ENCODE results near the gene ALK.

ALK gene

DNA sequence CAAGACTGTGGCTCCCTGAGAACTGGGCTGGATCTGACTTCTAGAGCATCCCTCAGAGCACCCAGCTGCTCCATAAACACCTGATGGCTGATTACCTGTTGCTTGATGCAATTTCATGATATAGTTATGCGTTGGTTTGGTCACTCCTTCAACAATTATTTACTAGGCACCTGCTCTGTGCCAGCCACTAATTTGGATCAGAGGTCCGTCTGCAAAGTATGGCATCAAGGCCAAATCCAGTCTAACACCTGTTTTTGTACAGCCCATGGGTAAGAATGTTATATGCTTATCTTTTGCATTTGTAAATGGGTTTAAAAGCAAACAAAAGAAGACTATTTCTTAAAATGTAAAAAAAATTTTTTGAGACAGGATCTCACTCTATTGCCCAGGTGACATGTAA, 348.2 kb downstream of the ALK start:
- DNase-seq = no peak

- no peak for DNase-seq
These were observed 350.8 kb downstream of the ALK start for GRCh38 chr2:29570539-29570938.

- no peak for DNase-seq
These were observed 353.4 kb downstream of the ALK start for GRCh38 chr2:29567906-29568520.

DNA sequence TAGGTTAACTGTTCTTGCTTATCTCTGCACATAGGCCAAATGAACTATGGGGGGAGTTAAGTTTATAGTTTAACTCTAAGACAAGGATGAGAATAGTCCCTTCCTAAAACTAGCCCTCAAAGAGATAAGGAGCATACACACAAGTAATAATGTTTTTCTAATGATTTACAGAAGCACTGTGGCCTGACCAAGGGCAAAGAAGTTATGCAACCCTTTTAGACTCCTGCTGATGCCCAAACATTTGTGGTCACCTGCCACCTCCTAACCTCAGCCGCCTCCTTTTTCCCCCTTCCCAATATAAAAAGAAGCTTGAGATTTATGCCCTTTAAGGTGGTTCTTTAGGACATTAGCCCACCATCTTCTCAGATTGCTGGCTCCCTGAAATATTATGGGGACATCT, 357.7 kb downstream of the ALK start:
- no peak for DNase-seq

DNA sequence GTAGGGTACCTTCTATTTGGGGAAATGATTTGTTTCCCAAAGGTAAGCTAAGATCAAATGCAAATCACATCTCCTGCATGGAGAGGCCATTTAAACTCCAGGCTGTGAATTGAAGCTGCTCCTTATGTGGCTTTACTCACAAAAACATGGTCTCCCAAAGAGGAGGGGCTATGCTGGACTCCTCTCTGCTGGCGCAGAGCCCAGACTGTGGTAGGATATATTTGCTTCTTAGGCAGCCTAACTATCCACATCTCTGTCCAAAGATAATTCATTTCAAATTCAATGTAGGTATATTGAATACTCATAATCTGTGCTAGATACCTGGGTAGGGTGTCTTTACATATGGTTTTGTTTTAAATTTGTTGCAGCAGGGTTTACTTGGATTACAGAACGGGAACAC, 358.5 kb downstream of the ALK start:
- no peak for DNase-seq

- no peak for DNase-seq
These were observed 359.1 kb downstream of the ALK start for GRCh38 chr2:29562319-29562718.

DNA sequence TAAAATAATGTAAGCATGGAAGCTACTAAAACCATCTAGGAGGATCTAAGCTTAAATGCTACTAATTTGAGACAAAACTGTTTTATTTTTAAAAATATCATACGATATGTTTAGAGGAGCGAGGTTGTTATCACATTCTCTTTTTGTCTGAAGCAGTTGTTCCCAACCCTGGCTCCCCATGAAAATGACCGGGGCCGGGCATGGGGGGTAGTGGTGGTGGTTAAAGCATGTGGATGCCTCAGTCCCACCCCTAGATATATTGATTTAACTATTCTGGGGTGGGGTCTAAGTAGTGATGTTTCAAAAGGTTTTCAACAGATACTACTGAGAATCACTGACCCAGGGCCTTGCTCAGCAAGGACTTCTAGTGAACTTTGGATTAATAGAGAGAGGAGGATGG, 359.8 kb downstream of the ALK start:
- DNase-seq = no peak

DNA sequence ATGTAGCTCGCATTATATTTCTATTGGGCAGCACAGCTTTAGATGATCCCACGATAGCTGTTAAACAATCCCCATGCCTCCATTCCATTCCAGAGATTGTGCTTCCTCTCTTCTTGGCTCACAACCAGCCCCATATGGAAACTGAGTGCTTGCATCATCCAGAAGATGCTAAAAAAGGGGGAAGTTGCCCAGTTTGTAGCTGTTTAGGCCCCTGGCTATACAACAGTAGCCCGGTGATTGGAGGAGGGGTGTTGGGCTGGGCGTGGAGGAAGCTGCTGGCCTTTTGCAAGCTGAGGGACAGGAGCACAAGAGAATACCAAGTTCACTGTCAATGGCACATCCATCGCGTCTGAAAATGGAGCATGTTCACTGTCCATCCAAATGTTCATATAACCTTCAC, 360.2 kb downstream of the ALK start:
- no peak for DNase-seq

DNA sequence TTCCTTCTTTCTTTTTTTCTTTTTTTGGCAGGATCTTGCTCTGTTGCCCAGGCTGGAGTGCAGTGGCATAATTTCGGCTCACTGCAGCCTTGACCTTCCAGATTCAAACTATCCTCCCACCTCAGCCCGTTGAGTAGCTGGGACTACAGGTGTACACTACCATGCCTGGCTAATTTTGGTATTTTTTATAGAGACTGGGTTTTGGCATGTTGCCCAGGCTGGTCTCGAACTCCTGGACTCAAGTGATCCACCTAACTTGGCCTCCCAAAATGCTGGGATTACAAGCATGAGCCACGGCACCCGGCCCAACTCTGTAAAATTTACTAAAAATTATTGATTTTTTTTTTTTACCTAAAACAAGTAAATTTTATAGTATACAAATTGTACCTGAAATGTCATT, 360.8 kb downstream of the ALK start:
- no peak for DNase-seq

DNA sequence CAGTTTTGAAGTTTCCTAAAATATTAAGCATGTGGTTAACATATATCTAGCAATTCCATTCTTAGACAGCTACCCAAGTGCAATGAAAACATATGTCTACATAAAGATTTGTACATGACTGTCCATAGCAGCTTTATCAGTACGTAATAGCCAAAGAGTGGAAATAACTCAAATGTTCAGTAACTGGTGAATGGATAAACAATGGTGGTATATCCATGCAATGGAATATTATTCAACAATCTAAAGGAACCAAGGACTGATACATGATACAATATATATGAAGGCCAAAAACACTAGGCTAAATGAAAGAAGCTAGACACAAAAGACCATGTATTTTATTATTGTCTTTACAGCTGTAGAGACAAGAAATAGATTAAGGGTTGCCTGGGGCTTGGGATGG, 361.4 kb downstream of the ALK start:
- DNase-seq = no peak

DNA sequence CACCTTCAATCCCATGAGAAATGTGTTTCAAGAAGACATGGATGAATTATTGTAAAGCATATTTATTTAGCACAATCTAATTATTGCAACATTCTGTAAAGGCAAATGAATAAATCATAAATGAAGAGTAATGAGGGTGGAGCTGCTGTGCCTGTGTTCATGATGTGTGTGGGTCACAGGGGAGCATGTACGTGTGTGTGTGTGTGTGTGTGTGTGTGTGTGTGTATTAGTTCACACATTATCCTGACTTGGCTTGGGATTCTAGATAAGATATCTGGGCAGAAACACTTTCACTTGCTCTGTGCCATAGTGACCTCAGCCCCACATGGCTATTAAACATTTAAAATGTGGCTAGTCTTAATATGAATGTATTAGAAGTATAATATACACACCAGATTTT, 361.8 kb downstream of the ALK start:
- DNase-seq = no peak

- DNase-seq = no peak
These were observed 363.3 kb downstream of the ALK start for GRCh38 chr2:29558097-29558496.

GRCh38 chr2:29557268-29557667, 364.1 kb downstream of the ALK start:
- no peak for DNase-seq

- no peak for DNase-seq
These were observed 372.4 kb downstream of the ALK start for GRCh38 chr2:29549069-29549380.

GRCh38 chr2:29544917-29545316, 376.5 kb downstream of the ALK start:
- DNase-seq = no peak

DNA sequence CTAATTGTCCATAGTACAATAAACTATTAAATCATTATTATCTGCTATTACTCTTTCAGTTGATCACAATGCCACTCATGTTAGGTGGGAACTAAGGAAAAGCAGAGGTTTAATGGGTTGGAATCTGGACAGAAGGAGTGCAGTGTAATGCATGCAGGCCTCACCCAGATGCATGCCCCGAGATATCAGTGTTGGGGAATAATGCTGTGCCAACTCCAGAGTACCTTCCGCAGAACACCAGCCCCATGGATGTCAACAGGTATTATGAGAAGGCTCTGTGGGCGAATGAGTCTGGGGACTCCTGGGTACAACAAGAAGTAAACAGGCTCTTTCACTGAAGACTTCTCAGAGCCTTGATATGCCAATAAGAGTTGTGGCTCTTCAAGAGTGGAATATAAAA, 377.4 kb downstream of the ALK start:
- DNase-seq = no peak

GRCh38 chr2:29535188-29535587, 386.2 kb downstream of the ALK start:
- no peak for DNase-seq

DNA sequence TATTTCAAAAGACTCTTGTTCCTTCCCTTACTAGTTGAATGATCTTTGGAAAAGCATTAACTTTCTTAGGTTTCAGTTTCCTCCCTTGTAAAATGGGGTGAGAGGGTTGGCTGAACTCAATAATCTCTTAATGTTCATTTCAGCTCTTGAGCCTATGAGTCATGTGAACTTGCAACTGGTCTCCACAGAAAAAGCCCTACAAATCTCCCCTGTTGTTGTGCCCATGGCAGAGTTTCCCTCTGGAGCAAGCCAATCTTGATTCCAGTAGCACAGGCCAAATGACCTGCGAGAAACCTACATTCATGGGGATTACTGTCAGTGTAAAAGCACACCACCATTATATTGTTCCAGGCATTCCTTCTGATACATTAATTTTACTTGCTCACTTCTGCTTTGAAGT, 388.9 kb downstream of the ALK start:
- no peak for DNase-seq

DNA sequence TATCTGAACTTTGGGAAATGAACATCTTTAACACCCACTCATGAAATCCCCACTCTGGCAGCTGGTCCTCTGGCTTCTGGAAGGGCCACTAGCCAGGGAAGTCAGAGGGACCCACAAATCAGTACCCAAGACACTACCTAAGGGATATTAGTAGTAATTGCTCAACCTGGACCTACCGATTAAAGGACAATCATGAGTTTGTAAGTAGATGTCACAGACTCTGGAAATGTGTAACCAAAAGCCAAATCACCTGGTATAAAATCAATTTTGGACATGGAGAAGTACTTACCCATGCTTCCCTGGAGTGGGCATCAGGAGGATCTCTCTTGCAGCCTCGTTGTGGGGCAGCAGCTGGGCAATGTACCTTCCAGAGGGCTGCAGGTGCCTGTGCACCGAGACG, 389.8 kb downstream of the ALK start:
- DNase-seq = no peak

- DNase-seq = no peak
These were observed 391.1 kb downstream of the ALK start for GRCh38 chr2:29530281-29530680.

- no peak for DNase-seq
These were observed 392.4 kb downstream of the ALK start for GRCh38 chr2:29528891-29529520.

DNA sequence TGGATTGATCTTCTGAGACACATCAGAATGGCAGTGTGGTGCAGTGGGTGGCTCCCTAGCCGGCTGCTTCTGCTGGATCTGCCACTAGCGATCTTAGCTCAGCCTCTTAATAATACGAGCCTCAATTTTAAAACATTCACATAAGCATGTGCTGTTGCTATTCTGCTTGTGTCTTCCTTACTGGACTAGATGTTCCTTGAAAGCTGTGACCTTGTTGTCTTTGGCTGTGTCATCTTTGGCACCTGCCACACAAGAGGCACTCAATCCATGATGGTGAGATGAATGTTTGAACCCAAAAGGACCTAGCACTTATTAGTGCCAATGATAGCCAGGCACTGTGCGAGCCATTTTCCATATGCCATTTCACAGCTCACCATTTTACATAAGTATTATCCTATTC, 393.0 kb downstream of the ALK start:
- DNase-seq = no peak

GRCh38 chr2:29527947-29528346, 393.4 kb downstream of the ALK start:
- DNase-seq = no peak

DNA sequence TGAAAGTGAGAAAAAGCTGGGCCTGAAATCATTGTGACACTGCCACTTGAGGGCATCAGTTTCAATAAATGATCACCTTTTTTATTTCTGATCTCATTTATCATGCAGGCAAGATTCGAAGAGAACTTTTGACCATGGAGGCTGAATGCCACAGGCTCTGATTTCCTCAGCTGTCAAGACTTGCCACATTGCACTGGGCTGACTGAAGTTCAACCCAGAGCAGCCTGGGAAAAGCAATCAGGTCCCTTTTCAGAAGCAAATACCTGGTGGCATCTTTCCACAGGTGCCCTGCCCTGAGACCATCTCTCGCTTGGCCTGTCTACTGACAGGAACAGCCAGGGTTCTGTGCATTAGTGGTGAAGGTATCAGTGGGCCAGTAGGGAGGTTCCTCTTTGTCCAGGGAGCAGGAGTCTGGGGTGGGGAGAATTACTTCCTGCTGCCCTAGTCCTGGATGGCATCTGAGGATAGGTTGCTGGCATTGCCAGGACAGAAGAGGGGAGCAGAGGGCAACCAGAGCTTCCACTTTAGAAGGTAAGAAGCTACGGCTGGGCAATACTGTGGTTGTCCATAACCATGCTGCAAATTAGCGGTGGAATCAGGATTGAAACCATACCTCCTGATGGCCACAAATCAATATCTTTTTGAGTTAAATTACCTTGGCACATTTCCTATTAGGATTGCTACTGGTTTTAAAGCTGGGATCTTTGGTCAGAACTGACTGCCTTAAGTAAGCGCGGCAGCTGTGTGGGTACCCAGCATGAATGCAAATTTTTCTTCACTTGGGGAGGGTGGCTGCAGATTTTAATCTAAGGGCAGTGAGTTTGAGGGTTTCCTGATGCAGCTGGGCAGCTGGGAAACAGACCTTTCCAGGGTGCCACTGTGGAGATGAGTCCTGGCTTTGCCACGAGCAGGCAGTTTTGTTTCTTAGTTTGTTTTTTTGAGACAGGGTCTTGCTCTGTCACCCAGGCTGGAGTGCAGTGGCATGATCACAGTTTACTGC, 394.5 kb downstream of the ALK start:
- DNase-seq = no peak
